Gastrocnemius medialis (tissue), 4 donors: ENCODE data around the gene DHRS4.
"Not testable (repeated sequence)": the region's sequence is repeated elsewhere in the genome, so short reads cannot be mapped to it uniquely, and the experiment has no call there.

ENCODE experiments used
- CTCF ChIP-seq, 5 experiments: fragments of 450-650 bp in 3 of 5; fragments of 200-600 bp in 2 of 5; sonication (generic) in 2 of 5; IDR thresholded peaks in 4 of 5; conservative IDR thresholded peaks in 1 of 5; 1 replicate in 4 of 5; 2 replicates in 1 of 5; pipeline ENCODE4 v1.5.1; 2016 to 2019; ENCODE audit warnings: antibody characterized with exemption in 5 of 5, mild to moderate bottlenecking in 3 of 5, moderate library complexity in 3 of 5
- POLR2A ChIP-seq, 2 donors: fragments of 450-650 bp; IDR thresholded peaks; one replicate each; pipeline ENCODE4 v1.6.1; 2017; ENCODE audit warnings: antibody characterized with exemption in 2 of 2, mild to moderate bottlenecking in 2 of 2, moderate library complexity in 2 of 2

- not testable (repeated sequence) for TF ChIP-seq CTCF (IDR thresholded peaks at IDR 0.05 in 4 of 5, conservative IDR thresholded peaks at IDR 0.05 in 1 of 5); POLR2A (IDR thresholded peaks at IDR 0.05)
Measured at GRCh38 chr14:23973178-23973577, 19.6 kb downstream of the DHRS4 start.
